Measurements from ENCODE around the gene INHBB. TPM values are rescaled to one million over a fixed set of nuclear protein-coding genes. Genes with fewer than 3 reads are reported as not detected.

Gene INHBB
- total RNA-seq, 1 donor from 2014 or later, result 0.34 TPM

DNA sequence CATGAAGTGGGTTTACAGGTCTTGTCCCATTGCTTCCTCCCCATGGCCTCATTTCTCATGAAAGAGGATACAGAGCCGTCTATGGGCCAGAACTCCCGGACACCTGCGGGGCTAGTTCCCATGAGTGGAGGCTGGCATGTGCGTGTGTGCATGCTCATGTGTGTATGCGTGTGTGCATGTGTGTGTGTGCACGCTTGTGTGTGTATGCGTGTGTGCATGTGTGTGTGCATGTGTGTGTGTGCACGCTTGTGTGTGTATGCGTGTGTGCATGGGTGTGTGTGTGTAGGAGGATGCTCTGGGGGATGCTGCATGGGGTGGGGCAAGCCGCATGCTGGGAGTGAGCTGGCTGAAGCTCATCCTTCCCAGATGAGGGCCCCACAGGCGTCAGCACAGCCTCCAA is 20.8 kb downstream of the INHBB start:
- peaks cover 8% of the 10 kb centered on the region for H3K9me3 Mint-ChIP-seq (ENCODE audit: unreplicated experiment)
- no peaks in the 10 kb centered on the region for H3K4me1 Mint-ChIP-seq (ENCODE audit: low read depth, unreplicated experiment)
- DNase-seq, result no peak
- H3K27me3 Mint-ChIP-seq (ENCODE audit: unreplicated experiment), result peaks cover 12% of the 10 kb centered on the region
- H3K36me3 Mint-ChIP-seq (ENCODE audit: unreplicated experiment), result no peaks in the 10 kb centered on the region
- no peak overlapping the region for H3K4me3 Mint-ChIP-seq (ENCODE audit: unreplicated experiment)
- H3K27ac Mint-ChIP-seq (ENCODE audit: unreplicated experiment), result no peak overlapping the region
- TF ChIP-seq, protein P1, sequence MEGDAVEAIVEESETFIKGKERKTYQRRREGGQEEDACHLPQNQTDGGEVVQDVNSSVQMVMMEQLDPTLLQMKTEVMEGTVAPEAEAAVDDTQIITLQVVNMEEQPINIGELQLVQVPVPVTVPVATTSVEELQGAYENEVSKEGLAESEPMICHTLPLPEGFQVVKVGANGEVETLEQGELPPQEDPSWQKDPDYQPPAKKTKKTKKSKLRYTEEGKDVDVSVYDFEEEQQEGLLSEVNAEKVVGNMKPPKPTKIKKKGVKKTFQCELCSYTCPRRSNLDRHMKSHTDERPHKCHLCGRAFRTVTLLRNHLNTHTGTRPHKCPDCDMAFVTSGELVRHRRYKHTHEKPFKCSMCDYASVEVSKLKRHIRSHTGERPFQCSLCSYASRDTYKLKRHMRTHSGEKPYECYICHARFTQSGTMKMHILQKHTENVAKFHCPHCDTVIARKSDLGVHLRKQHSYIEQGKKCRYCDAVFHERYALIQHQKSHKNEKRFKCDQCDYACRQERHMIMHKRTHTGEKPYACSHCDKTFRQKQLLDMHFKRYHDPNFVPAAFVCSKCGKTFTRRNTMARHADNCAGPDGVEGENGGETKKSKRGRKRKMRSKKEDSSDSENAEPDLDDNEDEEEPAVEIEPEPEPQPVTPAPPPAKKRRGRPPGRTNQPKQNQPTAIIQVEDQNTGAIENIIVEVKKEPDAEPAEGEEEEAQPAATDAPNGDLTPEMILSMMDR (IDR thresholded peaks at IDR 0.05; ENCODE audit: partially characterized antibody, unreplicated experiment), result no peak

DNA sequence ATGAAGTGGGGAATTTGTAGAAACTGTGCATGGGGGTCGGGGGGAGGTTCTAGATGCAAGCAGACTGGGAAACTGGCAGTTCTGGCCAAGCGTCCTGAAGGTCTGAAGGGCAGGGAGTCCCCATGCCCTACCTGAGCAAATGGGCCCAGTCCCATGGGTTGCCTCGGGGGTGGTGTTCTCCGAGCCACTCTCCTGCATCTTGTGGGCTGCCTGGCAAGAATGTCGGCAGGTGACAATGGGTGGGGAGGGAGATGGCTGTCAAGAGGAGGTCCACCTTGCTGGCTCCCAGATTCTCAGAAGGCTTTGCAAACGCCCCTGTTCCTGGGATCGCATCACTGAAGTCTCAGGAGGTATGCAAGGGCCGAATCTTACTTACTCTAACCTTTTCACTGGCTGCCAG is 21.3 kb downstream of the INHBB start:
- no peak for DNase-seq
- TF ChIP-seq, protein P1 (IDR thresholded peaks at IDR 0.05; ENCODE audit: partially characterized antibody, unreplicated experiment), result no peak
- peaks cover 9% of the 10 kb centered on the region for H3K9me3 Mint-ChIP-seq (ENCODE audit: unreplicated experiment)
- H3K27ac Mint-ChIP-seq (ENCODE audit: unreplicated experiment), result no peak overlapping the region
- no peaks in the 10 kb centered on the region for H3K36me3 Mint-ChIP-seq (ENCODE audit: unreplicated experiment)
- peaks cover 14% of the 10 kb centered on the region for H3K27me3 Mint-ChIP-seq (ENCODE audit: unreplicated experiment)
- H3K4me3 Mint-ChIP-seq (ENCODE audit: unreplicated experiment), result no peak overlapping the region
- no peaks in the 10 kb centered on the region for H3K4me1 Mint-ChIP-seq (ENCODE audit: low read depth, unreplicated experiment)

DNA sequence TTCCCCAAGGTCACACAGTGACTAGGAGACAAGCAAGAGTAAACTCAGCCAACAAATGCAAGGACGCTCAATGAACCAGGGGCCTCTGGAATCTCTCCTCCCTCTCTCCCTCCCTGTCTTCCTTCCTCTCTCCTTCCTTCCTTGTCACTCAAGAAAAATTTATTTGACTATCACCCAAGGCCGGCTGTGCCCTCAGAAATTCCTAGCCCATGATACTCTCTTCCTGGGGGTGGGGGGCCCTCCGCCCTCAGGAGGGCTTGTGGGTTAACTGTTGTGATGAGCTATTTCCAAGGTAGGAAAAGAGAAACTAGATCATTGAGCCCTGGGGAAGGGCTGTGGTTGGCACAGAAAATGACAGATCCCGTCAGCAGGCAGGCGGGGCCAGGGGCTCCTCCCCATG is 21.7 kb downstream of the INHBB start:
- Mint-ChIP-seq H3K4me3 (ENCODE audit: unreplicated experiment) (no peak overlapping the region), H3K4me1 (ENCODE audit: low read depth, unreplicated experiment) (no peaks in the 10 kb centered on the region), H3K27ac (ENCODE audit: unreplicated experiment) (no peak overlapping the region), H3K9me3 (ENCODE audit: unreplicated experiment) (peaks cover 9% of the 10 kb centered on the region), H3K27me3 (ENCODE audit: unreplicated experiment) (peaks cover 14% of the 10 kb centered on the region), H3K36me3 (ENCODE audit: unreplicated experiment) (no peaks in the 10 kb centered on the region)
- TF ChIP-seq, protein P1 (IDR thresholded peaks at IDR 0.05; ENCODE audit: partially characterized antibody, unreplicated experiment), result no peak
- DNase-seq, result no peak

DNA sequence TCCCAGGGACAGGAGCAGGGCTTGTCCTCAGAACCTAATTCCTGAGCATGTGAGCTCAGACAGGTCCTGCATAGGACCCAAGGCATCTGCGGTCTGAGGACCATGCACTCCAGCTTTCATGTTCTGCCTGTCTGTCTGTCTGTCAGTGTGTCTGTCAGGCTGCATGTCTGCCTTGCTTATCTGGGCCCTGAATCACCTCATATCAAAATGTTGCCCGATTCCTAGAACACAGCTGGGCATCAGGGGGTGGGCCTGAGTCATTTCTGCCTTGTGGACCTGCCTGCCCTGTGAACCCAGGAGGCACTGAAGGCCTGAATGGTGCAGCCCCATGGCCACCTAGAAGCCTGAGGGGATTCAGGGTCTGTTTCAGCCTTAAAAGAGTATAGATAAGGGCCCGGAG is 22.1 kb downstream of the INHBB start:
- Mint-ChIP-seq H3K4me3 (ENCODE audit: unreplicated experiment) (no peak overlapping the region), H3K27me3 (ENCODE audit: unreplicated experiment) (peaks cover 14% of the 10 kb centered on the region), H3K9me3 (ENCODE audit: unreplicated experiment) (peaks cover 9% of the 10 kb centered on the region), H3K4me1 (ENCODE audit: low read depth, unreplicated experiment) (no peaks in the 10 kb centered on the region), H3K27ac (ENCODE audit: unreplicated experiment) (no peak overlapping the region), H3K36me3 (ENCODE audit: unreplicated experiment) (no peaks in the 10 kb centered on the region)
- TF ChIP-seq, protein P1 (IDR thresholded peaks at IDR 0.05; ENCODE audit: partially characterized antibody, unreplicated experiment), result no peak
- no peak for DNase-seq

DNA sequence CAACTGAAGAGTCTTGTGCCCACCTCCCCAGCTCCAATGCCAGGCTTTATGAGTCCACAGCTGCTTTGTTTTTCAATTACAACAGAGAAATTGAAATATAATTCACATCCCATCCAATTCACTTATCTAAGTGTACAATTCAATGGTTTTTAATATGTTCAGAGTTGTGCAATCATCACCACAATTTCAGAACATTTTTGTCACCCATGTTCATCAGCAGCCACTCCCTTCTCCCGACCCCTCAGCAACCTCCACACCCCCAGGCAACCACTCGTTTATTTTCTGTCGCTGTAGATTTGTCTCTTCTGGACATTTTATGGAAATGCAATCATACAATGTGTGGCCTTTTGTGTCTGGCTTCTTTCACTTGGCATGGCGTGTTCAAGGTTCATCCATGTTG is 23.3 kb downstream of the INHBB start:
- Mint-ChIP-seq H3K27me3 (ENCODE audit: unreplicated experiment) (peaks cover 14% of the 10 kb centered on the region), H3K4me1 (ENCODE audit: low read depth, unreplicated experiment) (no peaks in the 10 kb centered on the region), H3K27ac (ENCODE audit: unreplicated experiment) (no peak overlapping the region), H3K4me3 (ENCODE audit: unreplicated experiment) (no peak overlapping the region), H3K36me3 (ENCODE audit: unreplicated experiment) (no peaks in the 10 kb centered on the region), H3K9me3 (ENCODE audit: unreplicated experiment) (peaks cover 8% of the 10 kb centered on the region)
- TF ChIP-seq, protein P1 (IDR thresholded peaks at IDR 0.05; ENCODE audit: partially characterized antibody, unreplicated experiment), result no peak
- no peak for DNase-seq

Measured in glutamatergic neuron (in vitro differentiated cells).